22Rv1 (cell line): ENCODE data around the gene RPL10.

Experiments
- CTCF ChIP-seq: fragments of 450-650 bp; IDR thresholded peaks from 2 replicates; pipeline ENCODE4 v1.5.1; 2017; ENCODE audit warnings: mild to moderate bottlenecking
- ZFX ChIP-seq: fragments of 450-650 bp; IDR thresholded peaks from 2 replicates; pipeline ENCODE4 v1.6.1; 2017; ENCODE audit warnings: antibody characterized with exemption, borderline replicate concordance

- TF ChIP-seq CTCF, result no peak
- TF ChIP-seq ZFX, result no peak
Measured at GRCh38 chrX:154376774-154377173, 21.4 kb upstream of the RPL10 start.
